ENCODE measurements around the gene CCNF. TPM values are rescaled to one million over a fixed set of nuclear protein-coding genes. Genes with fewer than 3 reads are reported as not detected.

The CCNF gene
- polyA plus RNA-seq, 1 donor (not counting 4 experiments of a cell fraction or from before 2014, with no cell fraction given), result 3.5 TPM

GRCh38 chr16:2476345-2476720 is 47.1 kb downstream of the CCNF start:
- Histone ChIP-seq H3K4me3 (ENCODE audit: control insufficient read depth in 2 of 3, extremely low read depth in 1 of 3, insufficient read depth in 2 of 3, low read depth in 1 of 3, low read length in 3 of 3) (no peak overlapping the region), H2AFZ (ENCODE audit: control insufficient read depth, low read length) (no peak overlapping the region), H3K4me2 (ENCODE audit: control insufficient read depth, extremely low read depth, insufficient read depth, low read depth, low read length) (no peak overlapping the region), H3K79me2 (ENCODE audit: control insufficient read depth, insufficient read depth, low read length) (peaks cover 1% of the 10 kb centered on the region), H4K20me1 (ENCODE audit: control insufficient read depth, extremely low read depth, insufficient read depth, low read length) (peaks cover 9% of the 10 kb centered on the region), H3K36me3 (ENCODE audit: control insufficient read depth in 2 of 2, extremely low read depth in 1 of 2, insufficient read depth in 2 of 2, low read length in 2 of 2) (peaks cover 0 to 1% of the 10 kb centered on the region in 2 experiments), H3K4me1 (ENCODE audit: control insufficient read depth, extremely low read depth, insufficient read depth, low read length) (peaks cover 11% of the 10 kb centered on the region), H3K9ac (ENCODE audit: control insufficient read depth, extremely low read depth, insufficient read depth, low read length) (no peak overlapping the region), H3K9me1 (ENCODE audit: control insufficient read depth, extremely low read depth, insufficient read depth, low read length) (no peaks in the 10 kb centered on the region), H3K27me3 (ENCODE audit: control insufficient read depth, extremely low read depth, insufficient read depth, low read length) (peaks cover 12% of the 10 kb centered on the region), H3K9me3 (ENCODE audit: control insufficient read depth, low read depth, low read length) (no peaks in the 10 kb centered on the region), H3K27ac (ENCODE audit: control insufficient read depth, insufficient read depth, low read length) (no peak overlapping the region)
- DNase-seq (ENCODE audit: low read depth, low spot score) (no peak), FAIRE-seq (no peak)
- dilution Hi-C loops (cut with MboI; ENCODE audit: extremely low pct_ligation_motif_present, low sequenced_read_pairs), result no loop called here
- TF ChIP-seq EZH2 (IDR thresholded peaks at IDR 0.05; ENCODE audit: low read length), result no peak
- TF ChIP-seq CTCF (optimal IDR thresholded peaks at IDR 0.05 in 1 of 3, IDR thresholded peaks at IDR 0.05 in 1 of 3, conservative IDR thresholded peaks at IDR 0.05 in 1 of 3; ENCODE audit: extremely low read depth in 1 of 3, insufficient read depth in 2 of 3, low read length in 3 of 3), result no peak

- H3K4me3 ChIP-seq (ENCODE audit: control insufficient read depth in 2 of 3, extremely low read depth in 1 of 3, insufficient read depth in 2 of 3, low read depth in 1 of 3, low read length in 3 of 3), result no peak overlapping the region
- no peak for DNase-seq (ENCODE audit: low read depth, low spot score)
- peaks cover 0 to 1% of the 10 kb centered on the region in 2 experiments for H3K36me3 ChIP-seq (ENCODE audit: control insufficient read depth in 2 of 2, extremely low read depth in 1 of 2, insufficient read depth in 2 of 2, low read length in 2 of 2)
- H2AFZ ChIP-seq (ENCODE audit: control insufficient read depth, low read length), result no peak overlapping the region
- TF ChIP-seq EZH2 (IDR thresholded peaks at IDR 0.05; ENCODE audit: low read length) (no peak), CTCF (optimal IDR thresholded peaks at IDR 0.05 in 1 of 3, IDR thresholded peaks at IDR 0.05 in 1 of 3, conservative IDR thresholded peaks at IDR 0.05 in 1 of 3; ENCODE audit: extremely low read depth in 1 of 3, insufficient read depth in 2 of 3, low read length in 3 of 3) (no peak)
- H3K4me2 ChIP-seq (ENCODE audit: control insufficient read depth, extremely low read depth, insufficient read depth, low read depth, low read length), result no peak overlapping the region
- no peak for FAIRE-seq
- no peak overlapping the region for H3K9ac ChIP-seq (ENCODE audit: control insufficient read depth, extremely low read depth, insufficient read depth, low read length)
- H3K9me1 ChIP-seq (ENCODE audit: control insufficient read depth, extremely low read depth, insufficient read depth, low read length), result no peaks in the 10 kb centered on the region
- peaks cover 7% of the 10 kb centered on the region for H3K4me1 ChIP-seq (ENCODE audit: control insufficient read depth, extremely low read depth, insufficient read depth, low read length)
- no peaks in the 10 kb centered on the region for H3K9me3 ChIP-seq (ENCODE audit: control insufficient read depth, low read depth, low read length)
- peaks cover 7% of the 10 kb centered on the region for H3K27me3 ChIP-seq (ENCODE audit: control insufficient read depth, extremely low read depth, insufficient read depth, low read length)
- dilution Hi-C loops (cut with MboI; ENCODE audit: extremely low pct_ligation_motif_present, low sequenced_read_pairs), result no loop called here
- peaks cover 1% of the 10 kb centered on the region for H3K79me2 ChIP-seq (ENCODE audit: control insufficient read depth, insufficient read depth, low read length)
- H3K27ac ChIP-seq (ENCODE audit: control insufficient read depth, insufficient read depth, low read length), result no peak overlapping the region
- H4K20me1 ChIP-seq (ENCODE audit: control insufficient read depth, extremely low read depth, insufficient read depth, low read length), result peaks cover 9% of the 10 kb centered on the region
Measured at GRCh38 chr16:2476741-2477140, 47.5 kb downstream of the CCNF start.

Data from keratinocyte (primary cell).